Endometrium (tissue), 2 donors: ENCODE data around the gene MED9.

Source experiments
- FAIRE-seq: peaks from 2 replicates; lab custom pipeline; 2012; peaks lifted over from hg19 to GRCh38; lab: Jason Lieb, UNC
- donor health status: control.
- donor health status: control.

The MED9 gene

DNA sequence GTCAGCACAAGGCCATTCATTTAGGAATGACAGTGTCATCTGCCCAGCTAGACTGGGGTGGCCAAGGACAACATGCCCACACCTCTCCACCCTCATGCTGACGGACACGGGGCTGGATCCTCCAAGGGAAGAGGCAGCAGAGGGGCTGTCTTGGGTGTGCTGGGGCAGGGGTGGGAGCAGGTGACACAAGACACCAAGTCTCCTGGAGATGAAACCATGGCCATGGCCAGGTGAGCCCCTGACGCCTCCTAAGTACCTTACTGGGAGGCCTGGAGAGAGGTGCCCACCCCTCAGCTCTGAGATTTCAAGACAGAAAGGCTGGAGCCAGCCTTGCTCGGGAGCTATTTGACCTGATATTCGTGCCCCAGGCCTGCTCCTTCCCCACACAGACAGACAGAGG, 28.4 kb downstream of the MED9 start:
- FAIRE-seq = no peak

DNA sequence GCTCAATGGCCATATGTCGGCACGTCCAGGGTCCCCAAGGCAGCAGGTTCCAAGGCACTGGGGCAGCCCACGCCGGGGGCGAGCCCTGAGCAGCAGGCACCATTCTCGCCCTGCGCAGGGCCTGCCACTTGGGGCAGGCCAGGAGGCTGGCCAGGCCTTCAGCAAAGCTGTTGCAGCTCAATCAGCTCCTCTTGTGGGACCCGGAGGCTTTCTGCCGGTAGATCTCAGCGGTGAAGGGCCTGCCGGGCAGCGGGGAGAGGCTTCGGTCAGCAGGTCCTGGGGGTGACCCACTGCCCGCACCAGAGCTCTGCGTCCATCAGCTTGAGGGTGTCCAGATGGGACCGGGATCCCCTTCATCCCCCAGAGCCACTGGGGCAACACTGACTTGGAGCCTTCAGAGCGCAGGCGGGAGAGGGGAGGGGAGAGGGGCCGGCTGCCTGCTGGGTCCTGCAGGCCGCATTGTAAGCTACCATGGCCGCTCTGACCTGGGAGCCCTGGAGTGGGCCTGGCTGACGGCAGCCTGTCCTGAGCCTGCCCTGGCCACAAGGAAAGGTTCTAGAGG, 28.9 kb downstream of the MED9 start:
- FAIRE-seq = no peak

DNA sequence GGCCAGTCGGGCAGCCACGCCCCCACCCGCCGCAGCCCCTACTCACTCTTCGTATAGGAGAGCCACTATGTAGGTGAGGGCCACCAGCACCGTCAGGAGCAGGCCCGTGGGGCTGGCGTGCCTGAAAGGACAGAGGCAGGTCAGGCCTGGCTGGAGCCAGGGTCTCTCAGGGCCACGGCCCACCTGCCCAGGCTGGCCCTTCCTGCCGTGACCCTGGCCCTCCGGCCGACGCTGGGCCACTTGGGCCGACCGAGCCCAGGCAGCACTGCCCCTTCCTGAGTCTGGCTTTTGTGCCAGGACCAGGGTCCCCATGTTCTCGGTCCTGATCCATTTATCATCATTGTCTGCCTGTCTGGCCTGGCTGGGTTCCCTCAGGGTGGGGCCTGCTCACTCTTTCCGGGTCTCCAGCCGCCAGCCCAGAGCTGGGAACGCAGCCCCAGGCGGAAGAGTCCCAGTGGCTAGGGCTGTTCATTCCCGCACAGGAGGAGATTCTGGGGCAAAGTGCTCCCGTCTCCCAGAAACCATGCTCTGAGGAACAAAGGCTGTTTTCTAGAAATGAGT, 29.5 kb downstream of the MED9 start:
- FAIRE-seq = no peak

DNA sequence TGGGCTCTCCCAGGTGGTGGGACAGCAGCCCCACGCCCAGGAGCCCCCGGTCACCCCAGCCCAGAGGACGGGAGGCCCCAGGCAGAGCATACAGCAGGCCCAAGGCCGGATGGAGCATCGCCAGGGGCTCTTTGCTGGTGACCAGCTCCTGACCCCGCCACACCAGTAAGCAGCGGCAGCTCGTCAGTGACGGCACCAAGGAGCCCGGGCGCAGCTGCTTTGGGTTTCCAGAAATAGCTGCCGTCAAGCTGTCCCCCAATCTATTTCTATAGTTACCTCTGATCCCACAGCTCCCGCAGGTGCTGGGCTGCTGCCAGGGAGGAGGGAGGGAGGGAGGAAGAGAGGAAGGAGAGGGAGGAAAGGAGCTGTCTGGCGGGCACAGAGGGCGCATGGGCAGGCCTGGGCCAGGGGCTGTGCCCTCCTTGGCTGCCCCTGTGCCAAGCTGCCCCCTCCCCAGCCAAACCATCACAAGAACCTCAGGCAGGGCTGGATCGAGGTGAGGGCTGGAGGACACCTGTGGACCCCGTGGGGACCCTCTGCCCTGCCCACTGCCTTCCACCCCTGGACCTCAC, 30.2 kb downstream of the MED9 start:
- FAIRE-seq = no peak

DNA sequence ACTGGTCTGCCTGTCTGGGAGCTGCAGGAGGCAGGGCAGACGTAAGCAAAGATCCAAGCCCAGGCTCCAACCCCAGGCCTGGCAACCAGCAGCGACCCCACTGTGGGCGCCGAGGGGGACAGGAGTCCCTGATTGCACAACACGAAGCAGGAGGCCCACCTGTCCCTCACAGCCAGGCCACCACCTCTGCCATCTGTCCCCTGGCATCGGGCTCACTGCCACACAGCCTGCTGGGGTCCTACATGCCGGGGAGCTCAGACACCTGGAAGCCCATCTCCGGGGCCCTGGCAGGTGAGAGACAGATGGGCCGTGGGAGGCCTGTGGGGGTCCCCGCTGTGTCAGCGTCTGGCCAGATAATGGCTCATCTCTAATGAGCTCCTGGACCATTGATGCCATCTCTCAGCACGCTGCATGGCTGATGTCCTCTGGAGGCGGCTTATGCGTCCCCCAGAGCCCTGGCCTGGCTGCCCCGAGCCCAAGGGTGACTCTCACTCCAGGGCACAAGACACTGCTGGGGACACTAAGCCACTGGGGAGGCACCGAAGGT, 30.7 kb downstream of the MED9 start:
- FAIRE-seq = no peak

DNA sequence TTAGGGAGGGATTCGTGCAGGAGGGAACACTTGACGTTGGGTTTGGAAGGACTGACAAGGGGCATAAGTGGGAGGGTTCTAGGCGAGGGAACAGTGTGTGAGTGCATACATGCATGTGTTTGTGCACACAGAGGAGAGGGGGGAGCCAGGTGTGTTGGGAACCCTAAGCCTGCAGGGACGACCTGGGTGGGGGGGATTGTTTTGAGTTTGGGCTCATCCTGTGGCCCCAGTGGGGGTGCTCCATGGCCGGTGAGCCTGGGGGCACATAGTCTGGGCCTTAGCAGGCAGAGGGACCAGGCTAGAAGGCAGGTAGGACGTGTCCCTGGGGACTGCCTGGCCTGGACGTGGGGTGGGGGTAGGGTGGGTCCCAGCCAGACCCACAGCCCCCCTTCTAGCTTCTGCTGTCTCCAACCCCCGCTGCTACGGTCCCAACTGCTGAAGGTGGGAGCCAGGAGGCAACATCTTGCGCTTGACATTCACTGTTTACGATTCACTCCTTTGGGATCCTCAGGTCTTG, 31.3 kb downstream of the MED9 start:
- no peak for FAIRE-seq

DNA sequence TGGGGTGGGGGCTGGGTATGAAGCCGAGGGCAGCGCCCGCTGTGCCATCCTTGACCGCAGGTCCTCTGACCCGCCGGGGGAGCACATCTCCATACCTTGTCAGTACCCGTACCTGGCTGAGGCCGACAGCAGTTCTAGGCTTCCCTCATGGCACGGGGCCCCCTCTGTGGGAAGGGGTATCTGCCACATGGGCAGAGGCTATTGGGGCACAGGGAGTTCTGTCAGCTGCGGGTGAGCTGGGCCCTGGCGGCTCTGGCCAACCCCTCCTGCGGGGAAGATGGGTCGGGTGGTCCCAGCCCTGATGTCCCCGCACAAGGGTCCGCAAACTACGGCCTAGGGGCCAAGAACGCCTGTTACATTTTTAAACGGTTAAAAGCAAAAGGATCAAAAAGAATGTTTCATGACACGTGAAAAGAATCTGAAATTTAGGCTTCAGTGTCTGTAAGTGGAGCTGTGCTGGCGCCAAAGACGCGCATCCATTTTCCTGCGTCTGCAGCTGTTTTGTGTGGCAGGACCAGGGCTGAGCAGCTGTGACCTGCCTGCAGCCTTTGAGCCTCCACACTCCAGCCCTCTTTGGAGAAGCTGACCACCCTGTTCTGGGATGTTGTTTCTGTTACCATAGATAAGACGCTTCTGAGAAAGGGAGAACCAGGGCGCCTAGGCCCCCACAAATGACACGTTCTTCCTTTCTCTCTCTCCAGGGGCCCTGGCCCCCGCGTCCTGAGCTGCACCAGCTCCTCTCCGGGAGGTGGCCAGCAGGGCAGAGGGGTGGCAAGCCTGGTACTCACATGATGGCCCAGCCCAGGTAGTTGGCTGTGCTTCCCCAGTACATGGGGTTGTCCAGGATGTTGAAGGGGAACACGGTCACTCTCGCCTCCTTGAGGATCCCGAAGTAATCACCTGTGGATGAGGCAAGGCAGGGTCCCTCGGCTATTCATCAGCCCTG, 32.1 kb downstream of the MED9 start:
- FAIRE-seq = no peak

DNA sequence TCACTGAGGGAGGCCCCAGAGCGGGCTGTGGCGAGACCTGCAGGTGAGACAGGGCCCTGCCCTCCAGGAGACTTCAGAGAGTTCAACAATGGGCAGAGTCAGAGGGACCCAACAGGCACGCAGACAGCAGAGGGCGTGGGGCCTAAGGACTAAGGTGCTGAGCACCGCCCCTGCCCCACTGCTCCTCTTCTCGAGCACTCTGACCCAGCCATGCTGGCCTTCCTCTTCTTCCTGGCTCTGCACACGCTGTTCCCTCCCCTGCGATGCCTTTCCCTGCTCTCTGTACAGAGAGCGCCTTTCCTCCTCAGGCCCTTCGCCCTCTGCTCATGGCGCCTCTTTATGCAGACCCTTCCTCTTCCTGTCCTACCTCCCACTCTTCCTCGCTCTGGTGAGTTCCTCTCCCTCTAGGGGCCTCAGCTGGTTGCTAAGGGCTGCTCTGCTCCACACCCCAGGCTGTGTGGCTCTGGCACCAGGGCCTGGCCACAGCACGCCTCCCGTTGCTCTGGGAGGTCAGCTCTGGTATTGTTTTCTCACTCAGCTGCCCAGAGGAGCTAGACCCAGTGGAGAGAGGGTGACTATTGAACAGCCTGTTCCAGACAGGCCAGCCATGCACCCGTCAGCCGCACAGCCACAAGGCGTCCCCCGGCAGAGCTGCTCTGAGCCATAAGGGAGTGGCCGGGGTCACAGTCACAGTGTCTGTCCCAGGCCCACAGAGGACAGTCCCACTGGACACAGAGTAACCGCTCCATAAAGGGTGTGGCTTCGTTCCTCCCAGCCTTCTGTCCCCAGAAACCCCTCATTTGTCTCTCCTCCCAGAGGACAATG, 33.0 kb downstream of the MED9 start:
- no peak for FAIRE-seq

DNA sequence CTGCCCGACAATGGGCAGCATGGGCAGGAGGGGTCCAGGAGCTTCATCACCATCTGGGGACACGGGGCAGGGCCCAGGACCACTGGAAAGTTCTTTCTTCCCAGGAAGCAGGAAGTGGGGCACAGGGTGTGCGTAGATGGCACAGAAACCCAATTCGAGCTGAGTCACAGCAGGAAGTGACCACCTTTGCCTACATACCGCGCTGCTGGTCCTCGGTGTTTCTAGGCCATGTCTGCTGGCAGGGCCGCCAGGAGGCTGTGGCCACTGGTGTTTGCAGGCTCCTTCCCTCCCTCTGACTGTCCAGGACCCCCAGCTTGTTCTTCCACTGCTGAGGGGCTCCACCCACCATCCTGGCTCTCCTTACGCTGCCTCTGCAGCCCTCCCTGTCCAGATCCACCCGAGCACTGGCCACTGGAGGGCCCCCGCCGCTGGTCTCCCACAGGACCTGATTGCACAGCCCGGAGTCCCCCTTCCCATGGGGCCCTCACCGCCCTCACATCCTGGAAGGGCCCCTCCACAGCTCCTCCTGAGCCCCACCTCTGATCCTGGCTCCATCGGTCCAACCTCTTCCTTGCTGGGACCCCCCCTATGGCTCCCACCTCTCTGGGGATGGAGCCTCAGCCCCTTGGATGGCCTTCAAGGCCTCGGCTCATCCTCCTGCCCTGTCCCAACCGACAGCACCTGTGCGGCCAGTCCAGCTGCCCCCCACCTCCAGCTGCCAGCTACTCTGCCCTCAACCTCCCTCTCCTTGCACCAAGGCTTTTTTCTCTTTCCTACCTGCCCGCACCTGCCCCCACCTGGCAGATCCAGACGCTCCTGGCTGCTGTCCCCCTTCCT, 33.9 kb downstream of the MED9 start:
- no peak for FAIRE-seq

DNA sequence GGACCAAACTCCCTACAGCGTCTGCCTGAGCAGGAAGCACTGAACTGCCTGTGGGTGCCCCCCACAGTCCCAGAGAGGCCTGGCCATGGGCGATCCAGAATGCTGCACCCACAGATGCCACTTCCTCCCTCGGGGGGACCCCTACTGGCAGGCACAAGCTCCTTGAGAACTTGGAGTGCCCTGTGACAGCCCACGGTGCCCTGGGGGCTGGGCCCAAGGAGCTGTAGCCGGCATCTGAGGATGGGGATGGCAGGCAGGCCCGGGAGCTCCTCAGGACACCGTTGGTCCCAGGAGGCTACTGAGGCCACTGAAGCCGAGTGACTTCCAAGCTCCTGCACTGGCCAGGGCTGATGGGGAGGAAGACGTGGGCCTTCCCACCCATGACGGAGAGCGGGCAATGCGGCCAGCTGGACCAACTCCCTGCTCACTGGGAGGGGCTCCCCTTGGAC, 34.5 kb downstream of the MED9 start:
- no peak for FAIRE-seq

DNA sequence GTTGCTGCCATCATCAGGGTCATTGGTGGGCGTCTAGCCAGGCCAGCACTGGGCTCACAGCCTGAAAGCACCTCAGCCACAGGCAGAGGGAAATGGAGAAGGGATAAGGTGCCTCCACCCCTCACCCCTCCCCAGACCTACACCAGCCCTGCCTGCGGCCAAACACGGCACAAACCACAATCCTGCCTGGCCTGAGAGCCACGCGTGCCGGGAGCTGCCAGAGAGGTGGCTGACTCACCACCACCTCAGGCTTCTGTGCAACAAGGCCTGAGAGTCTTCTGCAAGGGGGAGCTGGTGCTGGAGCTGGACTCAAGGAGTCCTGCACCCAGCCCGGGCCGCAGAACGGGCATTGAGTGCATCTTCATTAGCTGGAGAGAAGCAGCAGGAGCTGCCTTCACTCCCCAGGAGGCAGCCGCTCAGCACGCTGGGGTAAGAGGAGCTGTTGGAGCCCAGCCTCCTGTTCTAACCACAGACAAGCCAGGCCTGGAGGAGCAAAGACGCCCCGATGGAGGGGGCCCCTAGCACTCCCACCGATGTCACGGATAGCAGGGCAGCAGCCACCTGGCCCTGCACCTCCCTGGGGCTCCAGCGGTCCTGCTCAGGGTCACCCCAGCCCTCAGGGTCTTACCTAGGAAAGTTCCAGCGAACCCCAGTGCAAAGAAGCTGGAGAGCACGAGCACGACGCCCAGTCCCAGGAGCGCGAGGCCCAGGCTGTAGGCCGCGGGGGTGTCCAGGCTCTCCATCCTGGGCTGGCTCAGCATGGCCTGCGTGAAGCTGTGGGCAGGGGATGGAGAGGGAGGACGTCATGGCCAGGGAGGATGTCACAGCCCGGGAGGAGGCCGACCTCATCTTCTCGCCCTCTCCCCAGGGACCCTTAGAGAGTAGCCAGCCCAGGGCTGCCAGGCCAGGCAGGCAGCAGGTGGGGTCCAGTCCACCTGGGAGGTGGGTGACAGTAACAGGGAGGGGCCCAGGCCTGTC, 35.4 kb downstream of the MED9 start:
- no peak for FAIRE-seq

DNA sequence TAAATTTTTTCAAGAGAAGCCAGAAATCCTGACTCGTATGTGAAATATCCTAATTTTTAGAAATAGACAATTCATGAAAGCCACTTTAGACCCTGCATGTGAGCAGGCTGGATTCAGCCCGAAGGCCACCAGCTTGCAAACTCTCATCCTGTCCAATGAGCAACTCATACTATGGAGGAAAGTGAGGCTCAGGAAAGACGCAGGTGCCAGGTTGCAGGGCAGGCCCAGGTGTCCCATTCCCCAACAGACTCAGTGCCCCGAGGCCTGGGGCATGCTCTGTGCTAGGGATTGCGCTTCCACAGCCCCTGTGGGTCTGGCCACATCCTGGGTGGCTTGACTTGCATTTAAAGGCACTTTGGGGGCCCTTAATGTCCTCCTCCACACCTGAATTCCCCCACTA, 36.1 kb downstream of the MED9 start:
- FAIRE-seq = no peak

DNA sequence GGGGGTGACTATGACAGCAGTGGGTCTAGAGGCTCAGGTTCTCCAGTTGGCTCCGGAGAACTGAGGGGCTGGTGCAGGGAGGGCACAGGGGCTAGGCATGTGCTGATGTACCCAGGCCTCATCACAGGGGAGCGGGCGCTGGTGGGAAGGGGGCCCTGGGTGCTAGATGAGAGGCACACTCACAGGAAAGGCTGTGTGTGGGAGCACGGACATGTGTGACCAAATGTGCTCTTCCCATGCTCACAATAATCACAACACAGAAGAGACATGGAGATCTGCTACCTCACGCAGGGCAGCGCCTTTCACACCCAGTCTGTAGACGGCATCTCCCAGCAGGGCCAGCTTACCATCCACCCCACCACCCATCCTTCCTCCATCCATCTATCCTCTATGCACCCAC, 36.8 kb downstream of the MED9 start:
- no peak for FAIRE-seq

DNA sequence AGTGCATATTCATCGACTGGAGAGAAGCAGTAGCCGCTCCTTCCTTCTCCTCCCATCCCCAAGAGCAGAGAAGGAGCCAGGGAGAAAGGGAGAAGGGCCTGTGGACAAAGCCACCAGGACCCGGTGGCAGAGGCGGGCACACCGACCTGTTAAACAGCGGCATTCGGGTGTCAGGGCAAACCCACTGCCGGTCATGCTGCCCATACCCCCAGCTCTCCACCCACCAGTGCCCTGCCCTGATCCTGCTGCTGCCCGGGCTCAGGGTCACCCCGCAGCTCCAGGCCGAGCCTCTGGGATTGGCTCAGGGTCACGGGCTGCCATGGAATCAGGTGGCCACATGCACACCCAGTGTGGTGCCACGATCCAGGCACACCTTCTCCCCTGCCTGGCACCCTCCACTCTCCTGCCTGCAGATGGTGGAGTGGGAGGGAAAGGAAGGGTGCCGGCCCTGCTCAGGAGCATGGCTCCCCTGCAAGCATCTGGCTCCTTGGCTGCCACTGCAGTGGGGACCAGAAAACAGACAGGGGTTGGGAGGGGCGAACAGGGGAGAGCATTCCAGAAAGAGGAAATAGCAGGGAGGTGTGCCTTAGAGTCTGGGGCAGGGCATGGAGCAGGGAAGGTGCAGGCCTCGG, 37.7 kb downstream of the MED9 start:
- FAIRE-seq = no peak

DNA sequence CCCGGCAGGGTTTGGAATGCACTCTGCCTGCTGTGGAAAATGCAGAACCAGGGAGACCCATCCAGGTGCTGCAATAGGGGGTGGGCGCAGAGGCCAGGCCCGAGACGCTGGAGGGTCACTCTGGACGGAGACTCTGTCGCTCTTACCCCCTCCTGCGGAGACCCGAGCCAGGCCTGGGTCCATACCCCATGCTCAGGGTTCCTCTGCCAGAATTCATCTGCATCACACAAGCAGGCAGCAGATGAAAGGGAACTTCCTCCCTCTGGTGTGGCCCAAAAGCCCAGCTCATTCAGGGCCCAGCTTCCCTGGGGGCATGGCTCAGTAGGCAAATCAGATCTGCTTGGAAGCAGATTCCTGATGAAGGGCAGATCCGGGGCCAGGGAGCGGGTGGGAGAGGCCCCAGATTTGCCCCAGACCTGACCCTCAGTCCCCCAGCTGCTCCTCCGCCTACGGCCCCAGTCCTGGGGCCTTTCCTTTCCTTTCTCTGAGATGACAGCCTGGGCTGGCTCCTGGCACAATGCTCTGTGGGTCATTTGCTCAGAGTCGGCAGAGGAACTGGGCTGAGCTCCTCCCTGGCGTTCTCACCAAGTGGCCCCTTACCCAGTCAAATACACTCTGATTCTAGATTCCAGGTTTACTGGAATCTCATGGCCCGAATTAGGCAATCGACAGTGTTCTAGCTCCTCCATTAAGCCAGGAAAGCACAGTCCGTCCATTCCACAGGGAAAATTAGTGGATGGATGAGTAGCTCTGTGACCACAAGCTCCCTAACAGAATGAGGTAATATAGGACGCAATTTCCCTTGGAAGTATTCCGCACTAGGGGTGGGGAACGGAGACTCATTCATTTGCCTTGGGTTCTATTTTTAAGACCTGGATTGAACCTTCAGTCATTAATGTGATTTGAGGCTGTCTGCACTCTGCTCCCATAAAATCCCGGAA, 38.5 kb downstream of the MED9 start:
- no peak for FAIRE-seq

DNA sequence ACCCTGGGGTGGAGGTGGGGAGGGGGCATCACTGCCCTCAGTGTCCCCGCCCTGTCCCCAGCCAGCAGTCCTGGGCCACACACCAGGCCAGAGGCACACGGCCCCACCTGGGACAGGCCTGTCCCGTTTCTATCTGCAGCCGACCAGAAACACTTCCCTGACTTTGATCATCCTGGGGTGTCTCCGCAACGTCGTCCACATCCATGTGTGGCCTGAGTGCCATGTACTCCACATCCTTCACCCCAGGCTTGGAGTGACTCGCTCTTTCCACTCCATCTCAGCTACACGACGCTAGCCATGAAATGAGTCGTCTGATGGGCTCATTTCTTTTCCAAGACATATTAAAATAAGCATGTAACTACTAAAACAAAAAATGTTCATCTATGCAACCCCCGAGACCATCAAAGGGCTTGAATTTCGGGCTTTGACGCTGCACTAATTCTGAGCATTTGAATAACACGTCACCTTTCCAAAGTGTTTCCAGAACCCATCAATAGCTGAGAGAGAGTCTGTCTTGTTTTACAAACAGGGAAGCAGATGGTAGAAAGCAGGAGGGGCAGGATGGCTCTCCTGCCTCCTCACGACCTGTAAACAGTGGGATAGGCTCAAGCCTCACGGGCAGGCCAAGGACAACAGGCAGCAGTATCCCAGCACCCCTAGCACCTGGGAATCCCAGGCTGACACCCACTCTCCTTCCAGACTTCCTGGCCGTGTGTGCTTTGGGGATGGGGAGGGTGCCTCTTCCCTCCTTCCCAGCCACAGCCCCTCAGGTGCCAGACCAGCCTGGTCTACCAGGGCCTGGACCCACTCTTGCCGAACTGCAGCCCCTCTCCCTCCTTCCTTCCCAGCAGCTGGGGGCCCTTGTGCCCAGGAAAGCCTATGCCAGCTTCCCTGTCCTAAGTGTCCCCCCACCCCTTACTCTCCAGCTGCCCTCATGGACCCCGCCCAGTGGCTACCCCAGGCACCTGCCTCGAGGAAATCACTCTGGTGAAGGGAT, 39.4 kb downstream of the MED9 start:
- no peak for FAIRE-seq
